Thoracic aorta (tissue), 2 donors: ENCODE results near the gene EPHA6. TPM values are rescaled to one million over a fixed set of nuclear protein-coding genes. Genes with fewer than 3 reads are reported as not detected.
"Not testable (repeated sequence)": the region's sequence is repeated elsewhere in the genome, so short reads cannot be mapped to it uniquely, and the experiment has no call there.

Experiments used
- ATAC-seq: fragments of 150-250 bp; one replicate; pipeline ENCODE4 v1.8.0; 2017; ENCODE audit warnings: low read depth; ENCODE audit not compliant: insufficient number of reproducible peaks, low FRiP score
- DNase-seq: peaks from one replicate; pipeline ENCODE4 v3.0.0-alpha.2; 2020; ENCODE audit warnings: low spot score
- H3K27ac ChIP-seq, 2 donors: fragments of 200-600 bp; sonication (generic); 1 replicate in 1 of 2; 2 replicates in 1 of 2; pipeline ENCODE4 v1.5.1; 2016; ENCODE audit warnings: mild to moderate bottlenecking in 2 of 2, moderate library complexity in 2 of 2
- H3K27me3 ChIP-seq: fragments of 200-600 bp; sonication (generic); replicated peaks from 2 replicates; pipeline ENCODE4 v1.6.0; 2016; ENCODE audit warnings: mild to moderate bottlenecking; ENCODE audit not compliant: insufficient read depth
- H3K36me3 ChIP-seq: fragments of 200-600 bp; sonication (generic); one replicate; pipeline ENCODE4 v1.5.1; 2016
- H3K4me1 ChIP-seq, 2 donors: fragments of 200-600 bp; sonication (generic); 1 replicate in 1 of 2; 2 replicates in 1 of 2; pipeline versions ENCODE4 v1.5.1 to v1.6.0; 2016; ENCODE audit warnings: low read depth in 2 of 2, mild to moderate bottlenecking in 1 of 2; ENCODE audit not compliant: control insufficient read depth in 1 of 2
- H3K4me3 ChIP-seq: fragments of 200-600 bp; sonication (generic); 2 replicates; pipeline ENCODE4 v1.5.1; 2016; ENCODE audit warnings: mild to moderate bottlenecking
- H3K9me3 ChIP-seq: fragments of 200-600 bp; sonication (generic); 2 replicates; pipeline ENCODE4 v1.5.1; 2016
- CTCF ChIP-seq: fragments of 200-600 bp; sonication (generic); IDR thresholded peaks from one replicate; pipeline ENCODE4 v1.5.1; 2019; ENCODE audit warnings: antibody characterized with exemption
- total RNA-seq, 2 donors: library from RNA; depleted of rRNA; stranded (reverse); fragments of >200 nt; gene quantifications; one replicate each; pipeline versions ENCODE4 v1.1.0 to v1.2.3, GENCODE V29; 2016

The EPHA6 gene
- total RNA-seq, 2 donors from 2014 or later: 0.71 to 3.2 TPM

GRCh38 chr3:97479740-97480139 is 665.3 kb downstream of the EPHA6 start:
- Histone ChIP-seq H3K36me3 (no peaks in the 10 kb centered on the region), H3K27ac (no peak overlapping the region), H3K4me3 (no peak overlapping the region), H3K4me1 (no peaks in the 10 kb centered on the region), H3K27me3 (no peaks in the 10 kb centered on the region), H3K9me3 (no peaks in the 10 kb centered on the region)
- no peak for ATAC-seq
- DNase-seq: no peak
- TF ChIP-seq CTCF: no peak

- H3K27me3 ChIP-seq, DNase-seq, H3K4me3 ChIP-seq, H3K4me1 ChIP-seq, H3K9me3 ChIP-seq, H3K27ac ChIP-seq, H3K36me3 ChIP-seq, ATAC-seq: not testable (repeated sequence)
Observed at GRCh38 chr3:97480696-97481289, 666.4 kb downstream of the EPHA6 start.

GRCh38 chr3:97481416-97481815 is 667.0 kb downstream of the EPHA6 start:
- DNase-seq (no peak), ATAC-seq (no peak)
- no peaks in the 10 kb centered on the region for H3K4me1 ChIP-seq
- no peak for TF ChIP-seq CTCF
- H3K9me3 ChIP-seq: no peaks in the 10 kb centered on the region
- no peaks in the 10 kb centered on the region for H3K27me3 ChIP-seq
- H3K4me3 ChIP-seq: no peak overlapping the region
- no peaks in the 10 kb centered on the region for H3K36me3 ChIP-seq
- no peak overlapping the region for H3K27ac ChIP-seq

- Histone ChIP-seq H3K36me3 (no peaks in the 10 kb centered on the region), H3K27ac (no peak overlapping the region), H3K4me1 (no peaks in the 10 kb centered on the region), H3K4me3 (no peak overlapping the region), H3K27me3 (no peaks in the 10 kb centered on the region), H3K9me3 (no peaks in the 10 kb centered on the region)
- TF ChIP-seq CTCF: no peak
- ATAC-seq (no peak), DNase-seq (no peak)
Observed at GRCh38 chr3:97485206-97485605, 670.8 kb downstream of the EPHA6 start.

- no peak overlapping the region for H3K27ac ChIP-seq
- H3K36me3 ChIP-seq: no peaks in the 10 kb centered on the region
- H3K4me3 ChIP-seq: no peak overlapping the region
- no peaks in the 10 kb centered on the region for H3K9me3 ChIP-seq
- no peak for ATAC-seq
- no peak for TF ChIP-seq CTCF
- no peaks in the 10 kb centered on the region for H3K4me1 ChIP-seq
- DNase-seq: no peak
- no peaks in the 10 kb centered on the region for H3K27me3 ChIP-seq
Observed at GRCh38 chr3:97487587-97487986, 673.2 kb downstream of the EPHA6 start.

GRCh38 chr3:97488741-97489140 is 674.3 kb downstream of the EPHA6 start:
- ATAC-seq (no peak), DNase-seq (no peak)
- Histone ChIP-seq H3K4me1 (no peaks in the 10 kb centered on the region), H3K27me3 (no peaks in the 10 kb centered on the region), H3K27ac (no peak overlapping the region), H3K36me3 (no peaks in the 10 kb centered on the region), H3K9me3 (no peaks in the 10 kb centered on the region), H3K4me3 (no peak overlapping the region)
- TF ChIP-seq CTCF: no peak
